HG03280 (cell line): ENCODE data around the gene SYT2.
"Not testable (repeated sequence)": the region's sequence is repeated elsewhere in the genome, so short reads cannot be mapped to it uniquely, and the experiment has no call there.

Experiments
- ATAC-seq: cut with Tn5 transposase; IDR thresholded peaks from one replicate; pipeline ENCODE4 v1.9.1; 2021; ENCODE audit warnings: mild to moderate bottlenecking, moderate library complexity; ENCODE audit not compliant: unreplicated experiment

SYT2 gene

DNA sequence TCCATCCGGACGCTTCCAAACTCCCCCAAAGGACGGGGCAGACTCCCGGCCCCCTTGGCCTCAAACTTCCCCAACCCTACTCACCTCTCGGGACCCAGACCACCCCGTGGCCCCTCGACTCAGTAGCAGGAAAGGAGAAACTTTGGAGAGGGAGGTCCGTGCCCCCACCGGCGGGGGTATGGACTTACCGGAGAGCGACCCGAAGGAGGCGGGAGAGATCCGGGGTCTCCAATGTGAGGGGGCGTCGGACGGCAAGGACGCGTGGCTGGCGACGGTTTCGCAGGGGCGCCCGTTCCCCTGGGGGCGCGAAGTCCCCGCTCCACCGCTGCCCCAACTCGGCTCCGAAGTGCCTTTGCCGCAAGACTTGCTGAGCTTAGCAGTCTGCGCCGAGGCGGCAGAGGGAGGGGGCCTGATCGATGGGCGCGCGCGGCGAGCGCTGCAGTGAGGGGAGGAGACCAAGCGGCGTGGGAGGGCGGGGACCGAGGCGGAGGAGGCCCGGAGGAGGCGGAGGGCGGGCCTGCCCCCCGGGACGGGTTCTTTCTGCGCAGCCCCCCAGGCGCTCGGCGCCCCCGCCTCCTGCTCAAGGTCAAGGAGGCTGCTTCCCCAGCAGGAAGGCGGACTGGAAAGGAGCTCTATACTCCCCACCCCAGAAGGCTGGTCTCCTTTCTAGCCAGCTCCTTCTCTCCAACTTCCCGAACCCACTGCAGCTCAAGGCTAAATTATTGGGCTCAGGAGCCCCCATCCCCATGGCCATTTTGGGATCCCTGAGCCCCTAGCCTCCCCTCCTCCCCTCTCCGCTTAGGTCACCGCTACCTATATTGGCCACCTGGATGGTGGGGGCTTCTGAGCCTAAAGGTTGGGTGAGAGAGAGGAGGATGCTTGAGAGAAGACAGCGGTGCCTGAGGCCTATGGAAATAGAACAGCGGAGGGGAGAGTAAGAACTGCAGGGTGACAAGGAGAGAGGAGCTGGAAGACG, at the start of gene SYT2:
Gene SYT2 (minus strand): TSS at position 385 of the 976 bp plus-strand sequence. CDS start 104,682 bp downstream, outside the sequence.
- ATAC-seq, result no peak

DNA sequence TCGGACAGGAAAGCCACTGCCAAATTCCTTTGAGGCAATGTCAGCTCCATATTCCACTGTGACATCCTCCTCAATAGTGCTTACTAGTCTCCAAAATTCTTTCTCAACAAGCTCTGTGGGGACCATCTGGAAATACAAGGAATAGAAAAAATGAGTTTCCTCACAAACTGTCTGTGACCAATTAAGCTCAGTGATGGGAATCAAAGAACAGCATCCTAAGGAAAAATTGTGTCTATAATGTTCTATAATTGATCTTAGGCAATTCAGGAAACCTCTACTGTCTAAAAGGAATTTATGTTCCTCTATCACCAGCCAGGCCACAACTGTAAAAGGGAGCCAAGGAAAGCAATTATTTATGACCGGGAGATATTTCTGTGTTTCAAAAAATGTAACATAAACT, 46.1 kb upstream of the SYT2 start:
- no peak for ATAC-seq

DNA sequence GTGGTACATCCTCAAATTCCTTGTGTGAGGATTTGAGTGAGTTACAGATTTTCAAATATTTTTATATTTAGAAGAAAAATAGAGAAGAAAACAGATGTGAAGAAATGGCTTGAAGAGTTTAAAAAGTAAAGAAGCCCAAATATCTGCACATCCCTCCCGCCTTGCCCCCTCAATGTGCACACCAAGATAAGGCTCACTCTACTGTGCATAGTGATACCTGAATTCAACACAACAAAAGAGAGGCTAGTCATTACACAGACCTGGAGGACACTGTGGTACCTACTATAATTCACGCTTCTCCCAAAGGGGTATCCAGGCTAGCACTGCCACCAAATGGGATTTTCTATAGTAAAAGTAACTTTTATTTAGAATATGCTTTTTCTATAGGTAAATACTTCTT, 44.0 kb upstream of the SYT2 start:
- no peak for ATAC-seq

DNA sequence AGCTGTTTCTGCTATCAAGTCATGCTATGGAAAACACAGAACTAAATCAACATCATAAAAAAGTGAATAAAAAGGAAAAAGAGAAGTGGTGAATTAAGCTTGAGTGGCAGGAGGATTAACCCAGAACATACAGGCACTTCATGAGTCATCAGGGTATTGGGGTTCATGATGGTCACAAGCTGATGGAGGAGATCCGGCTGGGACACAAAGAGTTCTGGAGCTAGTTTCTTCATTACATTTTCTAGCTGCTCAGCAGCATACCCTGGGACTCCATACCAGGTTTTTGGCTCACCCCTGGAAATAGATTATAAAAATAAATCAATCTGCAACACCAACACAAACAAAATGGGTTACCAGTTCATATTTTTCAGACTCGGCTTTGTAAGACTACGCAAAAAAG, 42.5 kb upstream of the SYT2 start:
- no peak for ATAC-seq

DNA sequence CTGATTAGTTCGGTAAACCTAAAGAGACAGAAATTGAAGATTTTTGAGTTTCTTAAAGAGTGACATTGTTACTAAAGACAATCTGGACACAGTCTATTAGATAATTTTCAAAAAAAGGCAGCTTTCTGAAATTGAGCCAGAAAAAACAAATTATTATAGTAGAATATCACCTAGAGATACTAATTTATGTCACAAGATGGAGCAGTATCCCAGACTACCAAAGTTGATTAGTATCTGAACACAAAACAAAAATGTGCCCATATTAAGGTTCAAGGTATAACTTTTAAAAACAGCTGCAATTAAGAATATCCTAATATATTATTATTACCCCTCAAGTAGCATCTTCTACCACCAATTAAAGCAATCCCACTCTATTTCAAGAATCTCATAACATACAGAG, 40.5 kb upstream of the SYT2 start:
- ATAC-seq, result no peak

DNA sequence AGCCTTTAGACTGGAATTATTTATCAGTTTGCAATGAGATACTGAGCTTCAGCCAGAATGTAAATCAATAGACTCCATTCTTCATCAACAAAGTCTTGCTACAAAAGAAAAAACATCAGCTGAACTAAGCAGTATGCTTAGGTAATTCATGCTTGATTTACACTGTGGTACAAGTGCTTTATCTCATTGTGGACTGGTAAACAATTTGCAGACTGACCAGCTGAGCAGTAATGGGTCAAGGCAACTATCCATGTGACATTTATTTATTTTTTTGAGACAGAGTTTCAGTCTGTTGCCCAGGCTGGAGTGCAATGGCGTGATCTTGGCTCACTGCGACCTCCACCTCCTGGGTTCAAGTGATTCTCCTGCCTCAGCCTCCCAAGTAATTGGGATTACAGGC, 39.8 kb upstream of the SYT2 start:
- no peak for ATAC-seq

DNA sequence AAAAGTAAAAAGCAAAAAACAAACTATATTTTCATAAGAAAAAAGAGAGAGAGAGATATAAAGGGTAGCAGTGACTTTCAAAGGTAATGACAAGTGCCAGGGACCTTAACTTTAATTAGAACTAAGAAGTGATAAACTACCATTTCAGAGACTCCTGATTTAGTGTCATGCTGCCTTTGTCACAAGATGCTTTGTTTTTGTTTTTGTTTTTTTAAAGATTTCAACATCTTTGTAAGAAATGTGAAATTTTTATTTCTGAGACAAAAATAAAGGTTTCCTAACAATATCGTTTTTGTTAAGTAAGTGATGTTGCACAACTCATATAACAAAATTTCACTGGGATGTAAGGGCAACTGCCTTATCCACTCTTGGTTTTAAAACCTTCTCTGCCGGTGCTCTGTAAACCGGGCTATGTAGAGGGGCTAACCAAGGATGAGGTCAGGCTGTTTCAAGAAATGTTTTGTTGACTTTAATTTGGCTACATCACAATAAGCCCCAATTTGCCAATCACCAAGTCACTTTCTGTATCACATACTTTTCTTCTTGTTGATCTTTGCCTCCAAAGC, 35.2 kb upstream of the SYT2 start:
- no peak for ATAC-seq

DNA sequence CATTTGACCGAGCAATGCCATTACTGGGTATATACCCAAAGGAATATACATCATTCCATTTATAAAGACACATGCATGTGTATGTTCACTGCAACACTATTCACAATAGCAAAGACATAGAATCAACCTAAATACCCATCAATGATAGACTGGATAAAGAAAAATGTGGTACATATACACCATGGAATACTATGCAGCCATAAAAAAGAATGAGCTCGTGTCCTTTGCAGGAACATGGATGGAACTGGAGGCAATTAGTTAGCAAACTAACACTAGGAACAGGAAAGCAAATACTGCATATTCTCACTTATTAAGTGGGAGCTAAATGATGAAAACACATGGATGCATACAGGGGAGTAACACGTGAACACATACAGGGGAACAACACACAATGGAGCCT, 34.5 kb upstream of the SYT2 start:
- ATAC-seq, result not testable (repeated sequence)

DNA sequence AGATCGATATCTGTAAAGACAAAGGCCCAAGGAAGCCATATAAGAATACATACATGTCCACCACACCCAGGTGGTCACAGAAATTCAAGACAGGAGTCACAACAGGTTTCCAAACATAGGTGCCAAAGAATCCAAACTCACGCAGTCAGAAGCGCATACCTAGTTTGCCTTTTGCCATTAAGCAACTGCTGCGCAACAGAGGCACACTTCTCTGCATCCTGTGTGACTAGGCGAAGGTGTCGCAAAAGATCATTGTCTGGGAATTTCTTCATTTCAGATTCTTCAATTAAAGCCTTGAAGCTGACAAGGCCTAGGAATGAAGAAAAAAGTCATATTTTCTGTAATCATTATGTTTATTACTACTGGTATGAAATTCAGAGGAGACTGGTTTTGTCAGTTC, 32.2 kb upstream of the SYT2 start:
- no peak for ATAC-seq

DNA sequence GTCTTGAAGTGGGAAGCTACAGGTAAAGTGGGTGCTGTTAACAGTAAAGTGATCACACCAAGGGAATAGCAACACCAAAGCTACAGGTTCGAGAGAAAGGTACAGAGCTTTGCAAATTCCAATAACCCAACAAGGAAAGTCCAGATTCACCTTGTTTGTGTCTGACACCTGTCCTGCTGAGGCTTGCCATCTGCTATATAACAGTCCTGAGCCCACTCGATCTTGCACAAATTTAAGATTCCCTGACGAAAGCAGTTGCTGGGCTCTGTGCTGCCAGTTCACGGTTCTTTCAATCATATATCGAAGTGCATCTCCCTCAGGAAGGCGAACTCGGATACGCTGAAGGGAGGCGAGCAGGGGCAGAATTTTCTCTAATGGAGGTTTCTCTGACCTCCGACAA, 23.0 kb upstream of the SYT2 start:
- ATAC-seq, result no peak

DNA sequence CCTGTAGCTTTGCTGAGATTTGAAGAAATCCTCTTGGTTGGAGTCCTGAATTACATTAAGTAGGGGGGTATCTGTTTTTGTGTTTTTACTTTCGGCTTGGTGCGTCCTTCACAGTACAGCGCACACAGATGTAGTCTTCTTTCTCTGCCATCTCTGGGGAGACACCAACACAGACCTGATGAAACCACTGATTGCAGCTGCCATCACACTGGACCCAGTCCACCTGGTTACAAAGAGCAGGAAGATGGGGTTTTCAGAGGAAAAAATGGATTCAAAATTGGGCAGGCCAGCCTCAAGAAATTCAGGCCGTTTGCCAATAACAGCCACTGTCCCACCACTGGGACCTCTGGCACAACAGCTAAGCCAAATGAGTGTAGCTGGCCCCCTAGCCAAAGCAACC, 18.7 kb upstream of the SYT2 start:
- no peak for ATAC-seq

DNA sequence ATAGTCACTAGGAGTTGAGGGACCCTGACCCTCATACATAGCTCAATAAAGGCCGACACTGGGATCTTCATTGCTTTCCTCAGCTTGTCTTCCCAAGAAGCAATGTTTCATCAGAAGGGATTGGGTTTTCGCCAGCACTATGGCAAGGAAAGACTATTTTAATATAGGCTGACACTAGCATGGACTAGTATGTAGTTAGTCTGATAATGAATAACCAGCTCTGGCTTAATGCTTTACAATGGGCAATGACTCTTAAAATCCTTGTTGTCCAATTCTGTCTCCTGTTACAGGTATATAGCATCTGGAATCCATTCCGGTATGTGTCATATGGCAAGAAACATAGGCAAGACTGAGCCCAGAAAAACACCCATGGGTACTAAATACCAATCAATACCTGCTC, 15.3 kb upstream of the SYT2 start:
- no peak for ATAC-seq

DNA sequence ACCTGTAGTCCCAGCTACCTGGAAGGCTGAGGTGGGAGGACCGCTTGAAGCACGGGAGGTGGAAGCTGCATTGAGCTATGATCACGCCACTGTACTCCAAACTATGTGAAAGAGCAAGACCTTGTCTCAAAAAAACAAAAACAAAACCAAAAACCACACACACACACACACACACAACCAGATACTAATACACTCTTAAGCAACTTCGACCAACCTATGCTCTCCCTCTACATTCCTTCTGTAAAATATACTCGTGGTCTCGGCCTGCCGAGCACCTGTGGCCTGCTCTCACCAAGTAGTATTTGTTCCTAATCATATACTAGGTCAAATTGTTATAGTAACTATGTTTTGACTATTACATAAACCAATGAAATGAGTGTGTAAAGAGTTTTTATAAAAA, 13.5 kb upstream of the SYT2 start:
- no peak for ATAC-seq

DNA sequence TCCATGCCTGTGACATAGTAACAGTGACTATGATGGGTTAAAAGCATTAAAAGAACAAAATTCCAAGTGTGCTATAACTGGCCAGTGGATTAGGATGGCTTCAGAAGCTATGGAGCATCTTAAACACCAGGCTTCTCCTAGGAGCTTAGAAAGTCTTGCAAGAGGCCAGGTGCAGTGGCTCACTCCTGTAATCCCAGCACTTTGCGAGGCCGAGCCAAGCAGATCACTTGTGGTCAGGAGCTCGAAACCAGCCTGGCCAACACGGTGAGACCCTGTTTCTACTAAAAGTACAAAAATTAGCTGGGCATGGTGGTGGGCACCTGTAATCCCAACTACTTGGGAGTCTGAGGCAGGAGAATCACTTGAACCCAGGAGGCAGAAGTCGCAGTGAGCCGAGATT, 12.8 kb upstream of the SYT2 start:
- ATAC-seq, result not testable (repeated sequence)

DNA sequence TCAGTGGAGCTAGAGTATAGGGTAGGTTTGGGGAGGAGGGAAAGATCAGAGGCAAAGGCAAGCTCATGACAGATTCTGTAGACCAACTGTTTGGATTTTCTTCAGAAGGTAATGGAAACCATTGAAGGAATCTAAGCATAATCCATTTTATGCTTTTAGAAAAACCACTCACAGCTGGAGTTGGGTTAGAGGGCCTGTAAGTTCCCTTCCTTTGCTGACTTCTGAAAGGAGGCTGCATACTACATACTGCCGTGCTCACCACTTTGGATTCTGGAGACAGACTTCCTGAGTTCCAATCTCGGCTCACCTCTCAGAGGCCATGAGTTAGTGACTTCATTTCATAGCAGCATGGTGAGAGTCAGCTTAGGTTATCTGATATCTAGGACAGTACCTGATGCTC, 6.4 kb upstream of the SYT2 start:
- ATAC-seq, result no peak

DNA sequence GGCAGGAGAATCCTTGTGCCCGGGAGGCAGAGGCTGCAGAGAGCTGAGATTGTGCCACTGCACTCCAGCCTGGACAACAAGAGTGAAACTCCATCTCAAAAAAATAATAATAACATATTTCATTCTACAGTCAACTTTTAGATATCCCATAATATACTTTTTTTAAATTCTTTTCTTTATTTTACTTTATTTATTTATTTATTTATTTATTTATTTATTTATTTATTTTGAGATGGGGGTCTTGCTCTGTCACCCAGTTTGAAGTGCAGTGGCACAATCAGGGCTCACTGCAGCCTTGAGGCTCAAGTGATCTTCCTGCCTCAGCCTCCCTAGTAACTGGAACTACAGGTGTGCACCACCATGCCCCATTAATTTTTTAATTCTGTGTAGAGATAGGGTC, 3.9 kb upstream of the SYT2 start:
- not testable (repeated sequence) for ATAC-seq

DNA sequence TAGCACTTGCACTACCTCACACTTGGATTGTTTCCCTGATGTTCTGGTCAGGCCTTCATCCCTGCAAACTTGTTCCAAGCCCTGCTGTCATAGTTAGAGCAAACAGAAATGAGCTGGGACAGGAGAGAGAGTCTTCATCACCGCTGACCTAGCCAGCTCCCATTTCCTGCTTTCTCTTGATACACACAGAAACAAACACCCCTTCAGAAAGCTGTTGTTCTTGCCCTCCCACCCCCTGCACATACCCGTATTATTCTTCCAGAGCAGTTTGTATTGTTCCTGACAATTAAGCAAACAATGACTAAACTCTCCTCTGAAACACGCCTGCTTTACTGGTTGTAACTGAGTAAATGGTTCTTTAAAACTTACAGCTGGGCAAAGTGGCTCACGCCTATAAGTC, 2.9 kb upstream of the SYT2 start:
- ATAC-seq, result no peak

DNA sequence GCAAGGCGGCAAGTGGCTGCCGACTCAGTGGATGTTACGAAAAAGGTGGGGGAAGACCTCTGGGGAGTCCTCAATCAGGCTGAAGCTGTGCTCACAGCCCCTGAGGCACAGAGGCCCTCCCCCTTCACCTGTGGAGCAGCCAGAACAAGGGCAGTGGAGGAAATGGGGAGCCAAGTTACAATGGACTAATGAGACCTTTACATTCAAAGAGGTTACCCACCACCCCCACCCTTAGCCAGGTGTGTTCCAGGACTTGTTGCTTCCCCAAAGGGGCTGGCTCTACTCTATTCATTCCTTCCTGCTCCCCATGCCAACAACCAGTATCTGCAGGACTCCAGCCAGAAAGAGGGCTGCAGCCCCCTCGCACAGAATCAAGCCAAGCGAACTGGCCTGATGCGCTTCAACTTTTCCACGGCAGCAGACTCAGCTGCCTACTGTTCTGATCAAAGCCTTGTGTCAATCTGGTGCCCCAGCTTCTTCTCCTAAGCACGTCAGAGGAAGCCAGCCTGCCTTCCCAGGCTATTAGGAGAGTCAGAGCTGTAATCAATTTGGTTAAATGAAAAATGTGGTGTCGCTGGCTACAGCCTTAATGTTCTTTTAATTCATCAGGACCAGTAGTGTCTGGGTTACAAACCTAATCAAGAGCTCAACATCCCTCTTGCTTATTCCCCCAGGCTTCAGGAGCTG, 1.8 kb upstream of the SYT2 start:
- no peak for ATAC-seq

DNA sequence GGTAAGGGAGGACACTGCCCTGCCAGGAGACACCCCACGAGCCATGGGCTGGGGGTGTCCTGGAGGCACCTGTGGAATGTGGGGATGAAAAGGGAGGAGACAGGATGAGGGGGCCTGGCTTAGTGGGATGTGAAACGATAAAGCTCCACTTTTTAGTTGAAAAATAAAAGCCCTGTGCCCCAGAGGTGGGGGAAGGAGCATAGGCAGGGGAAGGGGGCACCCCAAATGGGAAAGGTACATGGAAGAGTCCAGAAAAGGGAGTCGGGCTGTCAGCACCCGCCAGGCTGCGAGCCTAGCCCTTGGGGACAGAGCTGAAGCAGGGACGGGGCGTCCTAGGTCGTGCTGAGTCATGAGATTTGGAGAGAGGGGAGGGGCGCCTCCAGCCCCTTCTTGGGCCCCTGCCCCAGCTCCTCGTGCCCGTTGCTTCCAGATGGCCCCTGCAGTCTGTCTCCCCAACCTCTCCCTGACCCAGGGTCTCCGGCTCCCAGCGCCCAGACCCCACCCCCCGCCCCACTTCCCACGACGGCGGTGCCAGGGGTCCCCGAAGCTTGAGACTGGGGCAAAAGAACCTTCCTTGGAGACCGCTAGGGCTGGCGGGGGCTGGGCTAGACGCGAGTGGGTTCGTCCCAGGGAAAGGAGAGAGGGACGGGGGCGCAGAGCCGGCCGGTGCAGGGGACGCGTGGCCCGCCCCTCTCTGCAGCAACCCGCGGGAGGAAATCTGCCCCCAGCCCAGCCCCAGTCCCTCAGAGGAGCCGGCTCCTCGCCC, 795 bp downstream of the SYT2 start:
- ATAC-seq, result no peak

DNA sequence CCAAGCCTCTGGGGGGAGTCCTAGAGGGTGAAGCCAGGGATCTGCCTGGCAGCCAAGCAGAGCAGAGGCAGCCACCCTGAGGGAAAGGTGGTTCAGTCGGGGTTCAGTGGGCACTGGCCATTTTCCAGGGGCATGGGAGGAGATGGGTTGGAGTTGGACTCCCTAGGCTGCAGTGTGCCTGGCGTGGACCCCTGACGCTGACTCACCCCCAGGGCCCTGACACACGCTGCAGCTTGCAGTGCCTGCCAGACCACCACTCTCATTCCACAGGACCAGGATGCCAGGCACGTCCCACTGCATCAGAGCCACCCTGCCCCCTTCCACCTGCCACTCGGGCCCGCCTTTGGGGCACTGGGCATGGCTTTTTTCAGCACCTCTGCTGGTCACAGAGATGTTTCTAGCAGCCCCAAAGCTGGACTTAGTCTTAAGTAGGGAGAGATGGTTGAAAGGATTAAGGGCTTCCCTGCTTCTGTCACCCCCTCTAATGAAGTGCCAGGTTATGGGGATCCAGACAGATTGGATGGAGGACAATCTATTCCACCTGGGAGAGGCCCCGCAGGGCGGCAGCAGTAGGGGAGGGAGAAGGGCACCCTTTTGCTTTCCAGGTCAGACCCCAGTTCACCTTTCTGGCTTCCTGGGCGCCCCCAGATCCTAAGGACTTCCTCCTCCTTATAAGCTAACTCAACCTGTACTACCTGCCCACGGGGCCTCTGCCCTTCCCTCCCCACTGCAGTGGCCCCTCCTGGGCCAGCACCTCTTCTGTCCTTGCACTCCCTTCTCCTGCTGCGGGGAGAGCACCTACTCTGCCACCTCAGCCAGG, 1.6 kb downstream of the SYT2 start:
- no peak for ATAC-seq
